SU-DHL-6 (cell line): ENCODE data around the gene RNU6-7.

Experiments
- CTCF ChIP-seq: fragments of 200-600 bp; sonication (generic); IDR thresholded peaks from one replicate; pipeline ENCODE4 v1.5.1; 2017; ENCODE audit warnings: antibody characterized with exemption, mild to moderate bottlenecking, low read length, moderate library complexity; ENCODE audit not compliant: insufficient read depth, poor library complexity, severe bottlenecking
- EZH2phosphoT487 ChIP-seq: fragments of 200-600 bp; sonication (generic), shearing (Covaris generic); conservative IDR thresholded peaks from 2 replicates; pipeline ENCODE4 v1.6.1; 2018; ENCODE audit warnings: mild to moderate bottlenecking, antibody characterized with exemption, low read length, moderate library complexity, mixed read lengths

GRCh38 chr14:32200368-32201192 is 1.3 kb upstream of the RNU6-7 start:
- TF ChIP-seq CTCF (no peak), EZH2phosphoT487 (no peak)
